Lower lobe of right lung (tissue), 2 donors: ENCODE data around the gene PTPRD. TPM values are rescaled to one million over a fixed set of nuclear protein-coding genes. Genes with fewer than 3 reads are reported as not detected.

Experiments
- ATAC-seq, 2 donors: fragments of 200-7000 bp; cut with Tn5 transposase; one replicate each; pipeline ENCODE4 v1.9.1; 2020 to 2022; ENCODE audit warnings: mild to moderate bottlenecking in 2 of 2, moderate library complexity in 2 of 2
- DNase-seq: peaks from one replicate; pipeline ENCODE4 v3.0.0-alpha.2; 2020
- H3K27ac ChIP-seq: fragments of 200-600 bp; one replicate; pipeline ENCODE4 v1.8.0; 2022
- H3K27me3 ChIP-seq: fragments of 200-600 bp; one replicate; pipeline ENCODE4 v1.8.0; 2022; ENCODE audit warnings: low read depth
- H3K36me3 ChIP-seq: fragments of 200-600 bp; one replicate; pipeline ENCODE4 v1.8.0; 2022; ENCODE audit warnings: mild to moderate bottlenecking
- H3K4me1 ChIP-seq: fragments of 200-600 bp; one replicate; pipeline ENCODE4 v1.8.0; 2022
- H3K4me3 ChIP-seq: fragments of 200-600 bp; one replicate; pipeline ENCODE4 v1.8.0; 2022; ENCODE audit warnings: mild to moderate bottlenecking
- H3K9me3 ChIP-seq: fragments of 200-600 bp; one replicate; pipeline ENCODE4 v1.8.0; 2022
- CTCF ChIP-seq: fragments of 200-600 bp; IDR thresholded peaks from one replicate; pipeline ENCODE4 v1.8.0; 2022; ENCODE audit warnings: antibody characterized with exemption, mild to moderate bottlenecking
- intact Hi-C: fragments of 100-400 bp; cut with DNase I; formaldehyde crosslinking; loops from one replicate; pipeline ENCODE4 v1.11.0; 2022
- total RNA-seq: library from RNA; stranded (reverse); fragmentation: NEBNext Ultra II Directional; extraction: Animal tissue kit (Norgen Biotek cat#: 25700); gene quantifications from one replicate; pipeline ENCODE4 v1.2.1, GENCODE V29; 2021
- donor health status: DM: no; HTN: yes; CAD: no; lungs with severe emphysema.

Gene PTPRD
- total RNA-seq, 1 donor from 2014 or later = 17.2 TPM

DNA sequence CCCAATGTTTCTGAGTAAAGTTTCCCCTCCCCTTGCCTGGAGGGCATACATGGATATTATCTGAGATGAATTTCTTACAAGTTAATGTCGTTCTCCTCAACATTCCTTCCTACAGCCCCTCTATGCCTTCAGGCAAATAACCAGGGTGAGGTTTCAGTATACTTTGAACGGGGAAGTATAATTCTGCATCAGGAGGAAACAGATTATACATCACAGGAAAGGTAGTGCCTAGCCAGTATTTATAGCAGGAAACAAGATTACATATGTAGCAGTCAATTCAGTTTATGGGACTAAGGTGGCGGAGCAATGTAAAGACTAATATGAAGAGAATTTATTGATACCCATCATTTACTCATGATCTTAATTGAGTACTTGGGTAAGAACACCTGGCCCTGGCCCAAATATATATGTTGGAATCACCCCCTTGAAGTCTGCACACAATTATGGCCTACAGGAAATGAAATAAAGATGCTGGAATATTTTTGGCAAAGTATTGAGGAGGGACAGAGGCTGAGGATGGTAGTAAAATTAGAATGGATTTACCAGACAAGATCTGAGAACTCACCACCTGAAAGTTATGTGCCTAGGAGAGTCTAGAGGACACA lies 661.1 kb downstream of the PTPRD start:
- Histone ChIP-seq H3K27me3 (no peaks in the 10 kb centered on the region), H3K36me3 (no peaks in the 10 kb centered on the region), H3K27ac (no peak overlapping the region), H3K4me1 (no peaks in the 10 kb centered on the region), H3K9me3 (no peaks in the 10 kb centered on the region), H3K4me3 (no peak overlapping the region)
- ATAC-seq = no peak
- no peak for DNase-seq
- intact Hi-C loops = no loop called here
- no peak for TF ChIP-seq CTCF

- TF ChIP-seq CTCF = no peak
Observed at GRCh38 chr9:9950813-9951212, 662.0 kb downstream of the PTPRD start.

DNA sequence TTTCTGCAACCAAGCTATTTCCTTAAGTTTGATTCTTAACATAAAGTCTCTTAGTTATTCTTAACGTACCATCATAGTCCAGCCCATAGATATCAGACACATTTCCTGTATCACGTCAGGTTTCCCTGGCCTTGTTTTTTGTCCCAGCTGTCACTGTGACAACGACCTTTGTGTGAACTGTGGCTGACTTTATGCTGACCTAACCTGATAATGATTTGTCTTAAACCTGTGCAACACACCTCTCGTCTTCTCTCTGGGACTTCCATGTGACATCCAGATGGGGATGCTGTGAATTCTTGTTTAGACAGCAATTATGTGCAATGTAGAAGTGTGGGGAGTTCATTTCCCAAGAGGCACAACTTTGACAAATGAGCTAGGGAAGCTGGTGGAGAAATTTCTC lies 662.8 kb downstream of the PTPRD start:
- intact Hi-C loops = no loop called here

More at GRCh38 chr9:9950813-9951212, 662.0 kb downstream of the PTPRD start:
- intact Hi-C loops = no loop called here
- ATAC-seq = no peak
- Histone ChIP-seq H3K4me1 (no peaks in the 10 kb centered on the region), H3K27ac (no peak overlapping the region), H3K27me3 (no peaks in the 10 kb centered on the region), H3K36me3 (no peaks in the 10 kb centered on the region), H3K4me3 (no peak overlapping the region), H3K9me3 (no peaks in the 10 kb centered on the region)
- DNase-seq = no peak

GRCh38 chr9:9949368-9949767 lies 663.4 kb downstream of the PTPRD start:
- Histone ChIP-seq H3K36me3 (no peaks in the 10 kb centered on the region), H3K9me3 (no peaks in the 10 kb centered on the region), H3K4me1 (no peaks in the 10 kb centered on the region), H3K27me3 (no peaks in the 10 kb centered on the region), H3K4me3 (no peak overlapping the region), H3K27ac (no peak overlapping the region)
- intact Hi-C loops = no loop called here
- no peak for ATAC-seq
- DNase-seq = no peak
- TF ChIP-seq CTCF = no peak

More for the DNA sequence above, 662.8 kb downstream of the PTPRD start:
- Histone ChIP-seq H3K36me3 (no peaks in the 10 kb centered on the region), H3K9me3 (no peaks in the 10 kb centered on the region), H3K27me3 (no peaks in the 10 kb centered on the region), H3K4me3 (no peak overlapping the region), H3K4me1 (no peaks in the 10 kb centered on the region), H3K27ac (no peak overlapping the region)
- ATAC-seq (no peak), DNase-seq (no peak)
- TF ChIP-seq CTCF = no peak

- Histone ChIP-seq H3K27ac (no peak overlapping the region), H3K4me3 (no peak overlapping the region), H3K36me3 (no peaks in the 10 kb centered on the region), H3K27me3 (no peaks in the 10 kb centered on the region), H3K4me1 (no peaks in the 10 kb centered on the region), H3K9me3 (no peaks in the 10 kb centered on the region)
- no peak for DNase-seq
- no peak for TF ChIP-seq CTCF
- intact Hi-C loops = no loop called here
- no peak for ATAC-seq
Observed at GRCh38 chr9:9945966-9946365, 666.8 kb downstream of the PTPRD start.
